ENCODE measurements around the gene RAPGEF4.
"Not testable (repeated sequence)": the region's sequence is repeated elsewhere in the genome, so short reads cannot be mapped to it uniquely, and the experiment has no call there.

The RAPGEF4 gene

DNA sequence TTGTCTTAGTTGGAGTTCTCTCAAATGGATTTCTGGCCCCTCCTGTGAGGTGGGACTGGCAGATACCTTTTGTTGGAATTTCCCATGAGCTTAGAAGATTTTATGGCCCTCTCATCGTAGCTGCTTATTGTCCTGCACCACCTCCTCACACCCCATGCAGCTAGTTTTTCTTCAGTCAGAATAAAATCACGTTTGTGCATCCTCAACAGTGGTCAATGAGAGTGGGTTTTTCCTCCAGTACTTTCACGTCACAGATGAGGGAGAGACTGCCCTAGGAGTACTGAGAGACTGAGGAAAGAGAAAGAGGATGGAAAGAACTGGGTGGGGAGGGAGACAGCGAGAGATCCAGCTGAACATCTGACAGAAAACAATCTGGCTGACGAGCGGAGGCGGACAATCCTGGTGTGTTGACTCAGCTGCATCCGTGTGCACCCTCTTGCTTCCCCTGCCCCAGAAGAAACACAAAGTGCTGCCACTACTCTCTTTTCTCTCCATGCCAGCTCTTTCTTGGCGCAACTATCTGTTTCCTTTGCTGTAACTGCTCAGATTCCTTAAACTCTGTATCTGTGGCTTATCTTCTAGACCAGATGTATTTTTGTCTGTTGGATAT, 7.4 kb downstream of the RAPGEF4 start:
- no peak for FAIRE-seq
- no peak for TF ChIP-seq POLR2A (IDR thresholded peaks at IDR 0.05; ENCODE audit: low read depth, low read length)
- DNase-seq (ENCODE audit: insufficient read length, low spot score): no peak

DNA sequence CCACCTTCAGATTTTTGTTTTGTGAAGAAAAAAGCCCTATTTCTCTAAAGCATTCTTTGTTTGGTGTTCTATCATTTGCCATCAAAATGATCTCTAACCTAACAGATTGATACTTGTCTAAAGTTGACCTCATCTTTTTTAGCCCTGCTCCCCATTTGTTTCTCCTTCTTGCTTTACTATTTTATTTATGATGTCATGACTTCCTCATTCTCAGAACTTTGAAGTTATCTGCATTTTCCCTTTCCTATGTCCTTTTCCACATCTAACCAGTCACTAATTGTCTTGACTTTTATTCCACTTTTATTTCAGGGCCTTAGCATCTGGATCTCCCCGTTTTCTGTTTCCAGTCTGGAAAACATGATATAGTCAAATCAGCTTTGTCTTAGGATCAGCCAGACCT, 8.3 kb downstream of the RAPGEF4 start:
- FAIRE-seq (no peak), DNase-seq (ENCODE audit: insufficient read length, low spot score) (no peak)
- TF ChIP-seq POLR2A (IDR thresholded peaks at IDR 0.05; ENCODE audit: low read depth, low read length): no peak

DNA sequence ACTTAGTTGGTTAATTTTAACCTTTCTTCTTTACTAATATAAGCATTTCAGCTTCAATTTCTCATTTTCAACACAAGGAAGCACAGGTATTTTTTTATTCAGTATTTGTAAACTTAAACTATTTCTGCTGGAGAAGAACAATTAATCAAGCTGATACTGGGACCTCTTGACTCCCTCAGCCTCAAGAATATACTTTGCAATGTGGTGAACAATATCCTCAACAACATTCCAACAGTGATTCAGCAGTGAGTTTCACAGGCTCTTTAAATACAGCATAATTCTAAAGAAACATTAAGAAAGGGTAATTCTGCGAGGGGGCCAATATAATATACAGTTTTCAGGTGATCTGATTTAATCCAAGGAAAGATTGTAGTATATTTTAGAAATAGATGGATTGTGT, 10.0 kb downstream of the RAPGEF4 start:
- FAIRE-seq (no peak), DNase-seq (ENCODE audit: insufficient read length, low spot score) (no peak)
- TF ChIP-seq POLR2A (IDR thresholded peaks at IDR 0.05; ENCODE audit: low read depth, low read length): no peak

DNA sequence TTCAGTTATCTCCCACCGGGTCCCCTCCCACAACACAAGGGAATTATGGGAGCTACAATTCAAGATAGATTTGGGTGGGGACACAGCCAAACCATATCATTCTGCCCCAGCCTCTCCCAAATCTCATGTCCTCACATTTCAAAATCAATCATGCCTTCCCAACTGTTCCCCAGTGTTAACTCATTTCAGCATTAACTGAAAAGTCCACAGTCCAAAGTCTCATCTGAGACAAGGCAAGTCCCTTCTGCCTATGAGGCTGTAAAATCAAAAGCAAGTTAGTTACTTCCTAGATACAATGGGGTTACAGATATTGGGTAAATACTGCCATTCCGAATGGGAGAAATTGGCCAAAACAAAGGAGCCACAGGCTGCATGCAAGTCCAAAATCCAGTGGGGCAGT, 12.9 kb downstream of the RAPGEF4 start:
- not testable (repeated sequence) for FAIRE-seq; DNase-seq (ENCODE audit: insufficient read length, low spot score)

DNA sequence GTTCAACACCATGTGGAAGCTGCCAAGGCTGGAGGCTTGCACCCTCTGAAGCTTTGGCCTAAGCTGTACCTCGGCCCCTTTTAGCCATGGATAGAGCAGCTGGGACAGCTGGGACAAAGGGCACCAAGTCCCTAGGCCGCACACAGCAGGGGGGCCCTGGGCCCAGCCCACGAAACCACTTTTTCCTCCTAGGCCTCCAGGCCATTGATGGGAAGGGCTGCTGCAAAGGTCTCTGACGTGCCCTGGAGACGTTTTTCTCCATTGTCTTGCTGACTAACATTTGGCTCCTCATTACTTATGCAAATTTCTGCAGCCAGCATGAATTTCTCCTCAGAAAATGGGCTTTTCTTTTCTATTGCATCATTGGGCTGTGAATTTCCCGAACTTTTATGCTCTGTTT, 13.7 kb downstream of the RAPGEF4 start:
- DNase-seq (ENCODE audit: insufficient read length, low spot score) (no peak), FAIRE-seq (no peak)
- TF ChIP-seq POLR2A (IDR thresholded peaks at IDR 0.05; ENCODE audit: low read depth, low read length): no peak

DNA sequence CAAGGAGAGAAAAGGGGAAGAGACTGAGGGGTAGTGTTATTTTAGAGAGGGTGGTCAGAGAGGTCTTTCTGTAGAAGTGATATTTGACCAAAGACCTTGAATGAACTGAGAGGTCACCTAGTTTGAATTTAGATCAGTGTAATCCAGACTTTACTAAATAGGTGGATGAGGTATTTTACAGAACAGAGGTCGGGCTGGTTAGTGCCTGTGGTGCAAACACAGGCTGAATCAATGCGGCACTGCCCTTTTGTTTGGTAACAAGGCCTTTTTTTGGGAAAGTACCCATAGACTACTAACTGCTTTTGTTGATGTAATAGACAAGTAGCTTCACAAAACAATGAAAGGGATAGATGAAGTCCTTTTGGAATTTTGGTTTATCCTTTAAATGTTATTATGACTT, 15.9 kb downstream of the RAPGEF4 start:
- FAIRE-seq (no peak), DNase-seq (ENCODE audit: insufficient read length, low spot score) (no peak)
- TF ChIP-seq POLR2A (IDR thresholded peaks at IDR 0.05; ENCODE audit: low read depth, low read length): no peak

DNA sequence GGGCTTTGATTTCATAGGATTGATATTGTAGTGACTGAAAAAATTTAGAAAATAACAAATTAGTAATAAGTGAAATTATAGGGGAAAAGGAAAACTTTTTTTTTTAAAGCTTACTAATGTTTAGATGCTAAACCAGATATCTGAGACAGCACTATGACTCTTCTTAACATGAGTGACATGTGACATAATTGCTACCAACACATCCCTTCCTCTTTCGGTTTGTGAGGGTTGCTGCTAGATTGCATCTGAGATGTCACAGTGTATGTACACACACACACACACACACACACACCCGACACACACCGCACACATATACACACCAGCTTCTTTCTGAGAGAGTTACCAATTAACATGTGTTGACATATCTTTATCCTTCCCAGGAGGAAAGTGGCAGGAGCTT, 18.0 kb downstream of the RAPGEF4 start:
- FAIRE-seq (no peak), DNase-seq (ENCODE audit: insufficient read length, low spot score) (no peak)
- TF ChIP-seq POLR2A (IDR thresholded peaks at IDR 0.05; ENCODE audit: low read depth, low read length): no peak

DNA sequence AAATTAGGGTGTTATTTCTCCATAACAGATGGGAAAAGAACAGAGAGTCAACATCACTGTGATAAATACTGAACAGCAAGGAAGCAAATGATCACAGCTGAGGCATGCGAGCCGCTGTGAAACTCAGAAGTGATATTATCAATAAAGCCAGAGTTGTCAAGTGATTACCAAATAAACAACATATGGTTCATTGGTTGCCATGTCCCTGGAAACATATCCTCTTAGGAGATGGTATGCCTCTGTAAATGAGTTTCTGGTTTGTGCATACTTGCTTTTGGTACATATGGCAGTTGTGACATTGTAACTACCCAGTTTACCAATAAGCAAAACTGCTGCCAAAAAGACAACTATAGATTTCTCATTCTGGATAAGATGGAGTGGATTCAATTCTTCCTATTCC, 23.8 kb downstream of the RAPGEF4 start:
- no peak for DNase-seq (ENCODE audit: insufficient read length, low spot score)
- no peak for FAIRE-seq
- TF ChIP-seq POLR2A (IDR thresholded peaks at IDR 0.05; ENCODE audit: low read depth, low read length): no peak

DNA sequence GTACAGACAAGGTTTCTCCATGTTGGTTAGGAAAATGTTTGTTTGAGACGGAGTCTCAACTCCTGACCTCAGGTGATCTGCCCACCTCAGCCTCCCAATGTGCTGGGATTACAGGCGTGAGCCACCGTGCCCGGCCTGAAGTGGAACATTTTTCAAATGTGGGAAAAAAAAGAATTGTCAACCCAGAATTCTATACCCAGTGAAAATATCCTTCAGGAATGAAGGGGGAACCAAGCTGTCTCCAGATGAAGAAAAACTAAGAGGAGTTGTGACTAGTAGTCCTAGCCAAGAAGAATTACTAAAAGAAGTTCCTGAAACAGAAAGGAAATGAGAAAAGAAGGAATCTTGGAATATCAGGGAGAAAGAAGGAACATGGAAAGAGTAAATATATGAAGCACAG, 25.7 kb downstream of the RAPGEF4 start:
- DNase-seq (ENCODE audit: insufficient read length, low spot score) (no peak), FAIRE-seq (no peak)
- no peak for TF ChIP-seq POLR2A (IDR thresholded peaks at IDR 0.05; ENCODE audit: low read depth, low read length)

DNA sequence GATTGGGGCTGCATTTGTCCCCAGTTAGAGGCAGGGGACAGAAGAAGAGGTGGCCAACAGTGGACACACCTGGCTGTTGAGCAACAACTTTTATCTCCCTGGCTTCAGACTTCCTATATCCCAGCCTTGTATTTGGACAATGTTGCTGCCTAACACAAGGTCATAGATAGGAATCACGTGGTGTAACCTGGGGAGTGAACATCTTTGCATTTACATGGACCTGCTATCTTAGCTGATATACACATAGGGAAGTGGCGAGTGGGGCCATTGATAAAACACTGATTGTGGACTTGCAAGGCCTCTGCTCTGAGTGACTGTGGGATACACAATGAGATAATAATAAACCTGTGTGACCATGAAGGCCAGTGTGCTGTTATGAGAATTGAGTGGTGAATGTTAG, 26.9 kb downstream of the RAPGEF4 start:
- DNase-seq (ENCODE audit: insufficient read length, low spot score) (no peak), FAIRE-seq (no peak)
- TF ChIP-seq POLR2A (IDR thresholded peaks at IDR 0.05; ENCODE audit: low read depth, low read length): no peak

DNA sequence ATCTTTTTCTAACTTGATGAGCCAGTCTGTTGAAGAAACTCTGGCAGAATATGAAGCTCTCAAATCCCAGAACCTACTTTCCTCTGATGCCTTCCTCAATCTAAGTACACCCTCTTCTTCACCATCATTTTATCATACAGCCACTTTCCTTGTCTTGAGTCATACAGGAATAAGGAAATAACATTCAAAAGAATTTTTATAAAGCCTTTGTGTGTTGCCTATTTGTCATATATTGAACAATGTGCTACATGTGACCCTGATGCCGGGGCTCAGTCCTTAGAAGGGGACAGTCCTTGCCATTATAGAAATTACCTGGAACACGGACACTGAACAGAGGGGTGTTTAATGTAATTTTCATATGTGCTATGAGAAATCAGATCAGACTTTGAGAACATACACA, 27.4 kb downstream of the RAPGEF4 start:
- no peak for TF ChIP-seq POLR2A (IDR thresholded peaks at IDR 0.05; ENCODE audit: low read depth, low read length)
- DNase-seq (ENCODE audit: insufficient read length, low spot score): no peak
- no peak for FAIRE-seq

DNA sequence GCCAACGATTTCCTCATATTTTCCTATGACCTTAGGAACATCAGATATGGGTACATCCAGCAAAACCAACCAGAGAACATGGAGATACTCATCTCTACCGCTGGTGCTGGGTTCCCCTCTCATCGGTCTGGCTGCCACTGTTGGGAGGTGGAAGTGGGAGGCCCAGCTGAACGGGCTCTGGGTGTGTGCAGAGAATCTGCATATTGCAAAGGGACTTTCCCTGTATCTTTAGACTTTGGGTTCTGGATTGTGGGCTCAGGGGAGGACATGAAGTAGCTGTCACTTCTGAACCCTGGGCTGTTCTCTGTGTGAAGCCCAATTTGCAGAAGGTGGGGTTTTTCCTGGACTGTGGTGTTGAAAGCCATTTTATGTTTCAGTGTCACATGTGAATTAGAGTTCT, 30.0 kb downstream of the RAPGEF4 start:
- no peak for FAIRE-seq
- TF ChIP-seq POLR2A (IDR thresholded peaks at IDR 0.05; ENCODE audit: low read depth, low read length): no peak
- no peak for DNase-seq (ENCODE audit: insufficient read length, low spot score)

DNA sequence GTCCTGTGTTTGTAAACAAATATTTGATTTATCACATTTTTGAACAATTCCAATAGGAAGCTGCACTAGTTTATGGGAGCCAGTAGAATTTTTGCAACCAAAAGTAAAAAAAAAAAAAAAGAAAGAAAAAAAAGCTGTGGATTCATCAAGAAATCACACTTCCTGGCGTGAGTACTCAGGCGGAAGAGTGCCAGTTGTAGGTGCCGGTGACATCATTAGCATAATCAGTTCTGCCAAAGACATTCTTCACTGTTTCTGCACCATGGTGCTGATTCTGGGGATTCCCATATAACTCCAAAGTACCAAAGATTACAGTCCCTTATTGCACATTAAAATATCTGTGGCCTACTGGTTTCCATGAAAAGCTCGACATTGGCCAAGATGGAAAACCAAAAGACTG, 32.8 kb downstream of the RAPGEF4 start:
- FAIRE-seq: no peak
- no peak for DNase-seq (ENCODE audit: insufficient read length, low spot score)
- TF ChIP-seq POLR2A (IDR thresholded peaks at IDR 0.05; ENCODE audit: low read depth, low read length): no peak

DNA sequence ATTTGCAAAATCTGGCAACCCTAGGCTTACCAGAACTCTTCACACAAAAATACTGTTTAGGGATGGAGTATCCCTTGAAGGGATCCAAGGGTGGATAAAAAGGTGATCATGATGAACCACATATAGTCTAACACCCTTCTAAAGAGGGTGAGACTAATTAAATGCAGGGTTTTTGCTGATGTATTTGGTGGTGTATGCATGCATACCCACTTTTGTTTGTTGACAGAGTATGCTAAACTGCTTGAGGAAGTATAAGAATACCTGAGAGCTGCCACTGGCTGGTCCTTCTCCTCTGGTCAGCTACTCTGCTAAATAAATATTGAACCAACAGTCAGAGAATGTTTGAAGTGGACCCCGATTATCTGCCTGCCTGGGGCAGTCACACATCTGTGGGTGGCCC, 34.2 kb downstream of the RAPGEF4 start:
- TF ChIP-seq POLR2A (IDR thresholded peaks at IDR 0.05; ENCODE audit: low read depth, low read length): no peak
- FAIRE-seq (no peak), DNase-seq (ENCODE audit: insufficient read length, low spot score) (no peak)

DNA sequence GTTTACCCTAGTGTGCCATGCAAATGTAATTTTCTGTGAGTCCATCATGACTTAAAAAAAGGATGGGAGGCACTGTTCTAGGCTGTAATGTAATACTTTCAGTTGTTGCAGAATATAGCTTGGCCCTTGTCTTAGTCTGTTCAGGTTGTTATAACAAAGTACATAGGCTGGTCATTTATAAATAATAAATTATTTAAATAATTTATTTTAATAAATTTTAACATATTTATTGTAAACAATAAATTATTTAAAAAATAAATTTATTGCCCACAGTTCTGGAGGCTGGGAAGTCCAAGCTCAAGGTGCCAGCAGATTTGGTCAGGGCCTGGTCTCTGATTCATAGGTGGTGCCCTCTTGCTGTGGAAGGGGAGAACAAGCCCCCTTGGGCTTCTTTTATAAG, 35.2 kb downstream of the RAPGEF4 start:
- DNase-seq (ENCODE audit: insufficient read length, low spot score) (no peak), FAIRE-seq (no peak)
- TF ChIP-seq POLR2A (IDR thresholded peaks at IDR 0.05; ENCODE audit: low read depth, low read length): no peak

DNA sequence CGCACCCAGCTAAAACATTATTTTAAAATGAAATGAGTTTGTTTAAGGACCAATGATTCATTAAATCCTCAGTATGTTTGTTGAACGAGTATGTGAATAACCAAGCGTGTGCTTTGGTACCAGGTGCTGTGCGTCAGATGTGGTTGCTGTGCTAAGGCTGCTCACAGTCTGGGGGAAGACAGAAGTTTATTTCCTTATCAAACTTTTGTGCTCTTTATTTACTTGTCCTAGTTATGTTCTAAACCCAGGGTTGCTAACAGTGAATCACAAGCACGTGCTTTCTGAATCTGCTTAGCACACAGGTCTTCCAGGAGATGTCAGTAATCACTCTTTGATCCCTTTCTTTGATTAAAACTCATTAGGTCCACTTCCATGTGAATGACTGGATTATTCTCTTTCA, 37.0 kb downstream of the RAPGEF4 start:
- no peak for DNase-seq (ENCODE audit: insufficient read length, low spot score)
- no peak for FAIRE-seq
- TF ChIP-seq POLR2A (IDR thresholded peaks at IDR 0.05; ENCODE audit: low read depth, low read length): no peak
